ENCODE data around the gene CNNM4.

DNA sequence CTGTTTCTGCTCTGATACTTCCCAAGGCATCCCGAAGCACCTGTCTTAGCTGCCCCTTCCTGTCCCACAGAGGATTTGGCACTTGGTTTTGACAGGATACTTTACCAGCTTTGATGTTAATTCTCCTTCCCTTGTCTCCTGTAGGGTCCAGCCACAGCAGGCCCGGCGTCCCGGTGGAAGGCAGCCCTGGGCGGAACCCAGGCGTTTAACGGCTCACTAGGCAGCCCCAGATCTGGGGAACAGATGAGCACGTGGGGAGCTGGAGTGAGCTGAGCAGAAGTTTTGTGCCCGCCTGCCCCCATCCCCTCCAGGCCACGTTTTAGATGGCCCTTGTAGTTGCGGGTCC, 71.7 kb downstream of the CNNM4 start:
- TF ChIP-seq EZH2 (IDR thresholded peaks at IDR 0.05) (no peak), POLR2AphosphoS5 (IDR thresholded peaks at IDR 0.05; ENCODE audit: borderline replicate concordance, low read depth, low read length) (no peak)

Data from SK-N-MC (cell line).